ENCODE measurements around the gene HIBCH. TPM values are rescaled to one million over a fixed set of nuclear protein-coding genes. Genes with fewer than 3 reads are reported as not detected.

Gene HIBCH
- total and polyA plus RNA-seq, 2 of the 4 experiments (the other 2 are of a cell fraction) = 8.8 to 11.9 TPM

- H3K4me3 ChIP-seq (ENCODE audit: insufficient read depth, low read depth, low read length) = no peak overlapping the region
- in situ Hi-C loops (cut with MboI; ENCODE audit: low sequenced_read_pairs) = no loop called here
- ATAC-seq (ENCODE audit: low read depth) = no peak
Measured at GRCh38 chr2:190217616-190218015, 102.0 kb downstream of the HIBCH start.

More at GRCh38 chr2:190217616-190218015, 102.0 kb downstream of the HIBCH start:
- Histone ChIP-seq H3K9me1 (ENCODE audit: insufficient read depth, low read length) (no peaks in the 10 kb centered on the region), H3K4ac (ENCODE audit: low read depth, low read length) (no peak overlapping the region), H3K56ac (ENCODE audit: extremely low read depth, insufficient read depth, low read length) (no peak overlapping the region), H3K27me3 (ENCODE audit: control insufficient read depth, insufficient read depth, low read length) (no peaks in the 10 kb centered on the region), H3K18ac (ENCODE audit: low read depth, low read length) (no peak overlapping the region), H4K20me1 (ENCODE audit: insufficient read depth, low read length) (no peaks in the 10 kb centered on the region), H4K8ac (ENCODE audit: low read depth in 2 of 2, low read length in 2 of 2) (no peak overlapping the region), H3K9me3 (ENCODE audit: control insufficient read depth, insufficient read depth, low read length) (no peaks in the 10 kb centered on the region), H3K23ac (ENCODE audit: low read depth, low read length) (no peak overlapping the region), H2AK5ac (ENCODE audit: low read depth, low read length) (no peak overlapping the region), H4K91ac (ENCODE audit: insufficient read depth, low read depth, low read length) (no peak overlapping the region), H3K4me2 (ENCODE audit: low read depth, low read length) (no peak overlapping the region), H4K5ac (ENCODE audit: low read depth, low read length) (no peak overlapping the region), H3K36me3 (ENCODE audit: control insufficient read depth, insufficient read depth, low read length) (peaks cover 4% of the 10 kb centered on the region; the same call in 1 of the 2 replicates), H2BK20ac (ENCODE audit: low read depth, low read length) (no peak overlapping the region), H2BK15ac (ENCODE audit: low read depth, low read length) (no peak overlapping the region), H2AK9ac (replicated peaks; ENCODE audit: low read depth, low read length, poor library complexity) (no peak overlapping the region), H3K9ac (ENCODE audit: low read depth, low read length) (no peak overlapping the region), H3K4me1 (ENCODE audit: control insufficient read depth, insufficient read depth, low read length) (no peaks in the 10 kb centered on the region), H2AFZ (replicated peaks; ENCODE audit: low read length, poor library complexity) (no peak overlapping the region), H3K27ac (ENCODE audit: insufficient read depth, low read length) (no peak overlapping the region), H2BK5ac (ENCODE audit: low read depth, low read length, poor library complexity, severe bottlenecking) (no peak overlapping the region), H3K79me1 (ENCODE audit: low read depth in 1 of 2, low read length in 2 of 2) (no peaks in the 10 kb centered on the region), H3K14ac (replicated peaks; ENCODE audit: low read depth, low read length) (no peak overlapping the region), H2BK120ac (ENCODE audit: low read depth, low read length) (no peak overlapping the region)
- 100% methylated on average over 2 of the region's 7 CpGs; no CpG with 5 or more reads in 1 of the 2 experiments for WGBS, 2 experiments (ENCODE audit: extremely low coverage in 2 of 2, insufficient read length in 1 of 2)
- TF ChIP-seq CTCF (conservative IDR thresholded peaks at IDR 0.05; ENCODE audit: low read depth, low read length) (no peak), RFX5 (IDR thresholded peaks at IDR 0.05; ENCODE audit: low read depth, low read length) (no peak), CEBPB (IDR thresholded peaks at IDR 0.05; ENCODE audit: low read depth, low read length) (no peak), RAD21 (IDR thresholded peaks at IDR 0.05; ENCODE audit: low read length) (no peak), MAFK (IDR thresholded peaks at IDR 0.05; ENCODE audit: low read depth, low read length) (no peak), FOS (IDR thresholded peaks at IDR 0.05; ENCODE audit: low read depth, low read length) (no peak), NFE2L2 (IDR thresholded peaks at IDR 0.05; ENCODE audit: low read depth, low read length) (no peak), RCOR1 (IDR thresholded peaks at IDR 0.05; ENCODE audit: insufficient replicate concordance, low read length) (no peak), MAZ (IDR thresholded peaks at IDR 0.05; ENCODE audit: borderline replicate concordance, low read depth, low read length) (no peak), MXI1 (IDR thresholded peaks at IDR 0.05; ENCODE audit: borderline replicate concordance, low read depth, low read length) (no peak), POLR2A (IDR thresholded peaks at IDR 0.05; ENCODE audit: low read depth, low read length) (no peak), BHLHE40 (IDR thresholded peaks at IDR 0.05; ENCODE audit: low read depth, low read length) (no peak)
- TF ChIP-seq, protein P1, sequence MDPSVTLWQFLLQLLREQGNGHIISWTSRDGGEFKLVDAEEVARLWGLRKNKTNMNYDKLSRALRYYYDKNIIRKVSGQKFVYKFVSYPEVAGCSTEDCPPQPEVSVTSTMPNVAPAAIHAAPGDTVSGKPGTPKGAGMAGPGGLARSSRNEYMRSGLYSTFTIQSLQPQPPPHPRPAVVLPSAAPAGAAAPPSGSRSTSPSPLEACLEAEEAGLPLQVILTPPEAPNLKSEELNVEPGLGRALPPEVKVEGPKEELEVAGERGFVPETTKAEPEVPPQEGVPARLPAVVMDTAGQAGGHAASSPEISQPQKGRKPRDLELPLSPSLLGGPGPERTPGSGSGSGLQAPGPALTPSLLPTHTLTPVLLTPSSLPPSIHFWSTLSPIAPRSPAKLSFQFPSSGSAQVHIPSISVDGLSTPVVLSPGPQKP (IDR thresholded peaks at IDR 0.05; ENCODE audit: borderline replicate concordance, low read depth, low read length) = no peak
- DNase-seq = no peak
- CTCF ChIA-PET = interaction anchor here (1.3 kb wide), 1 partner anchor 50 kb away, joined by 3 read pairs; no protein-coding TSS in a partner anchor
- intact Hi-C loops (cut with micrococcal nuclease) (no loop called here), dilution Hi-C loops (cut with HindIII; ENCODE audit: low sequenced_read_pairs, unreplicated experiment) (no loop called here)
- BruUV-seq (replicated peaks) = no TSS peak
- POLR2A ChIA-PET (ENCODE audit: unreplicated experiment) = no interaction called here
